Measurements from ENCODE around the gene ATP5F1B. TPM values are rescaled to one million over a fixed set of nuclear protein-coding genes. Genes with fewer than 3 reads are reported as not detected.

Gene ATP5F1B
- total and polyA plus RNA-seq, 2 of the 13 experiments (the other 11 are each of a cell fraction or from before 2014, with no cell fraction given) = 1,051 to 1,180 TPM

DNA sequence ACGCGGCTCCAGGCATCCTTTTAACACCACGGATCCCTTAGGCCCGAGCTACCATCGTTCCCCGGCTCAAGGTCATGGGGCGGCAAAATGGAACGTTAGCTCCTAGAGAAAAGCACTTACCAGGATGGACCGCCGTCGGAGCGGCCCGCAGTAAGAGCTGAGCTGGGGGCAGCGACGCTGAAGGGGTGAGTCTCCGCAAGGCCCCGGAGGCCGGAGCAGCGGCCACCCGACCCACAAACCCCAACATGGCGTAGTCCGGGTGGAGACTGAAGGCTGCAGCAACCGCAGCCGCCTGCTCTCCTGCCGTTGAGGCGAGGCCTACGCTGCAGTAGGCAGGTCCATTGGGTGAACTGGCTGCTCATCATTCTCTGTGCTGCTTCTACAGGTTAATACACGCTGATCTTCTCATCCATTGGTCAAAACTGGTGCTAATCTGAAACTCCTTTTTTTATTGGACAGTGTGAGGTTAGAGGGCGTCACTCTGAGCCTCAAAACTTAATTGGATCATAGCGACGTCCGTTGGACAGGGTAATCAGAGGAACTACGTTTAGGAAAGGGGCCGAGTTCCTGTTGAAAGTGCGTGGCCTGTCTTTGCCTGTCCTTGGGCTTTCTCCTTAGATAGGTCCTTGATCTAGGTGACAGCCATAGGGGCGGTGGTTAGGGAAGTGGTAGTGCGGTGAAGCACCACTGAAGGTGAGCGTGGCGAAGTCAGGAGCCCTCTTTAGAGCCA is at the start of gene ATP5F1B (continued):
- TF ChIP-seq, protein P1, sequence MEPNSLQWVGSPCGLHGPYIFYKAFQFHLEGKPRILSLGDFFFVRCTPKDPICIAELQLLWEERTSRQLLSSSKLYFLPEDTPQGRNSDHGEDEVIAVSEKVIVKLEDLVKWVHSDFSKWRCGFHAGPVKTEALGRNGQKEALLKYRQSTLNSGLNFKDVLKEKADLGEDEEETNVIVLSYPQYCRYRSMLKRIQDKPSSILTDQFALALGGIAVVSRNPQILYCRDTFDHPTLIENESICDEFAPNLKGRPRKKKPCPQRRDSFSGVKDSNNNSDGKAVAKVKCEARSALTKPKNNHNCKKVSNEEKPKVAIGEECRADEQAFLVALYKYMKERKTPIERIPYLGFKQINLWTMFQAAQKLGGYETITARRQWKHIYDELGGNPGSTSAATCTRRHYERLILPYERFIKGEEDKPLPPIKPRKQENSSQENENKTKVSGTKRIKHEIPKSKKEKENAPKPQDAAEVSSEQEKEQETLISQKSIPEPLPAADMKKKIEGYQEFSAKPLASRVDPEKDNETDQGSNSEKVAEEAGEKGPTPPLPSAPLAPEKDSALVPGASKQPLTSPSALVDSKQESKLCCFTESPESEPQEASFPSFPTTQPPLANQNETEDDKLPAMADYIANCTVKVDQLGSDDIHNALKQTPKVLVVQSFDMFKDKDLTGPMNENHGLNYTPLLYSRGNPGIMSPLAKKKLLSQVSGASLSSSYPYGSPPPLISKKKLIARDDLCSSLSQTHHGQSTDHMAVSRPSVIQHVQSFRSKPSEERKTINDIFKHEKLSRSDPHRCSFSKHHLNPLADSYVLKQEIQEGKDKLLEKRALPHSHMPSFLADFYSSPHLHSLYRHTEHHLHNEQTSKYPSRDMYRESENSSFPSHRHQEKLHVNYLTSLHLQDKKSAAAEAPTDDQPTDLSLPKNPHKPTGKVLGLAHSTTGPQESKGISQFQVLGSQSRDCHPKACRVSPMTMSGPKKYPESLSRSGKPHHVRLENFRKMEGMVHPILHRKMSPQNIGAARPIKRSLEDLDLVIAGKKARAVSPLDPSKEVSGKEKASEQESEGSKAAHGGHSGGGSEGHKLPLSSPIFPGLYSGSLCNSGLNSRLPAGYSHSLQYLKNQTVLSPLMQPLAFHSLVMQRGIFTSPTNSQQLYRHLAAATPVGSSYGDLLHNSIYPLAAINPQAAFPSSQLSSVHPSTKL (CRISPR knock-in tag; IDR thresholded peaks at IDR 0.05) = peak; percentile 14; the same call in 1 of the 2 replicates
- TF ChIP-seq, protein P2, sequence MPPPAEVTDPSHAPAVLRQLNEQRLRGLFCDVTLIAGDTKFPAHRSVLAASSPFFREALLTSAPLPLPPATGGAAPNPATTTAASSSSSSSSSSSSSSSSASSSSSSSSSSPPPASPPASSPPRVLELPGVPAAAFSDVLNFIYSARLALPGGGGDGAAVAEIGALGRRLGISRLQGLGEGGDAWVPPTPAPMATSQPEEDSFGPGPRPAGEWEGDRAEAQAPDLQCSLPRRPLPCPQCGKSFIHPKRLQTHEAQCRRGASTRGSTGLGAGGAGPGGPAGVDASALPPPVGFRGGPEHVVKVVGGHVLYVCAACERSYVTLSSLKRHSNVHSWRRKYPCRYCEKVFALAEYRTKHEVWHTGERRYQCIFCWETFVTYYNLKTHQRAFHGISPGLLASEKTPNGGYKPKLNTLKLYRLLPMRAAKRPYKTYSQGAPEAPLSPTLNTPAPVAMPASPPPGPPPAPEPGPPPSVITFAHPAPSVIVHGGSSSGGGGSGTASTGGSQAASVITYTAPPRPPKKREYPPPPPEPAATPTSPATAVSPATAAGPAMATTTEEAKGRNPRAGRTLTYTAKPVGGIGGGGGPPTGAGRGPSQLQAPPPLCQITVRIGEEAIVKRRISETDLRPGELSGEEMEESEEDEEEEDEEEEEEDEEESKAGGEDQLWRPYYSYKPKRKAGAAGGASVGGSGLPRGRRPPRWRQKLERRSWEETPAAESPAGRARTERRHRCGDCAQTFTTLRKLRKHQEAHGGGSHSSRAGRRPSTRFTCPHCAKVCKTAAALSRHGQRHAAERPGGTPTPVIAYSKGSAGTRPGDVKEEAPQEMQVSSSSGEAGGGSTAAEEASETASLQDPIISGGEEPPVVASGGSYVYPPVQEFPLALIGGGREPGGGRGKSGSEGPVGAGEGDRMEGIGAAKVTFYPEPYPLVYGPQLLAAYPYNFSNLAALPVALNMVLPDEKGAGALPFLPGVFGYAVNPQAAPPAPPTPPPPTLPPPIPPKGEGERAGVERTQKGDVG (CRISPR knock-in tag; IDR thresholded peaks at IDR 0.05; ENCODE audit: borderline replicate concordance) = peak; percentile 86; the same call in 1 of the 2 replicates
- peak; percentile 86 for TF ChIP-seq ZNF781 (CRISPR knock-in tag; IDR thresholded peaks at IDR 0.05; ENCODE audit: borderline replicate concordance, not compliant biosample characterization)
- peak; percentile 96 for TF ChIP-seq CREM (IDR thresholded peaks at IDR 0.05)
- TF ChIP-seq CREM (CRISPR knock-in tag; IDR thresholded peaks at IDR 0.05) = peak; percentile 14; the same call in 1 of the 2 replicates
- 0 out of 2 replicates have a peak, but pooled peaks have one; percentile 49 for TF ChIP-seq ZSCAN12 (CRISPR knock-in tag; IDR thresholded peaks at IDR 0.05)
- peak; percentile 82 for TF ChIP-seq TOPORS (CRISPR knock-in tag; IDR thresholded peaks at IDR 0.05)
- TF ChIP-seq KDM3A (CRISPR knock-in tag; IDR thresholded peaks at IDR 0.05; ENCODE audit: low read depth) = no peak
- TF ChIP-seq ZNF331 (CRISPR knock-in tag; IDR thresholded peaks at IDR 0.05) = peak; percentile 69; the same call in 1 of the 2 replicates
- TF ChIP-seq, protein P3, sequence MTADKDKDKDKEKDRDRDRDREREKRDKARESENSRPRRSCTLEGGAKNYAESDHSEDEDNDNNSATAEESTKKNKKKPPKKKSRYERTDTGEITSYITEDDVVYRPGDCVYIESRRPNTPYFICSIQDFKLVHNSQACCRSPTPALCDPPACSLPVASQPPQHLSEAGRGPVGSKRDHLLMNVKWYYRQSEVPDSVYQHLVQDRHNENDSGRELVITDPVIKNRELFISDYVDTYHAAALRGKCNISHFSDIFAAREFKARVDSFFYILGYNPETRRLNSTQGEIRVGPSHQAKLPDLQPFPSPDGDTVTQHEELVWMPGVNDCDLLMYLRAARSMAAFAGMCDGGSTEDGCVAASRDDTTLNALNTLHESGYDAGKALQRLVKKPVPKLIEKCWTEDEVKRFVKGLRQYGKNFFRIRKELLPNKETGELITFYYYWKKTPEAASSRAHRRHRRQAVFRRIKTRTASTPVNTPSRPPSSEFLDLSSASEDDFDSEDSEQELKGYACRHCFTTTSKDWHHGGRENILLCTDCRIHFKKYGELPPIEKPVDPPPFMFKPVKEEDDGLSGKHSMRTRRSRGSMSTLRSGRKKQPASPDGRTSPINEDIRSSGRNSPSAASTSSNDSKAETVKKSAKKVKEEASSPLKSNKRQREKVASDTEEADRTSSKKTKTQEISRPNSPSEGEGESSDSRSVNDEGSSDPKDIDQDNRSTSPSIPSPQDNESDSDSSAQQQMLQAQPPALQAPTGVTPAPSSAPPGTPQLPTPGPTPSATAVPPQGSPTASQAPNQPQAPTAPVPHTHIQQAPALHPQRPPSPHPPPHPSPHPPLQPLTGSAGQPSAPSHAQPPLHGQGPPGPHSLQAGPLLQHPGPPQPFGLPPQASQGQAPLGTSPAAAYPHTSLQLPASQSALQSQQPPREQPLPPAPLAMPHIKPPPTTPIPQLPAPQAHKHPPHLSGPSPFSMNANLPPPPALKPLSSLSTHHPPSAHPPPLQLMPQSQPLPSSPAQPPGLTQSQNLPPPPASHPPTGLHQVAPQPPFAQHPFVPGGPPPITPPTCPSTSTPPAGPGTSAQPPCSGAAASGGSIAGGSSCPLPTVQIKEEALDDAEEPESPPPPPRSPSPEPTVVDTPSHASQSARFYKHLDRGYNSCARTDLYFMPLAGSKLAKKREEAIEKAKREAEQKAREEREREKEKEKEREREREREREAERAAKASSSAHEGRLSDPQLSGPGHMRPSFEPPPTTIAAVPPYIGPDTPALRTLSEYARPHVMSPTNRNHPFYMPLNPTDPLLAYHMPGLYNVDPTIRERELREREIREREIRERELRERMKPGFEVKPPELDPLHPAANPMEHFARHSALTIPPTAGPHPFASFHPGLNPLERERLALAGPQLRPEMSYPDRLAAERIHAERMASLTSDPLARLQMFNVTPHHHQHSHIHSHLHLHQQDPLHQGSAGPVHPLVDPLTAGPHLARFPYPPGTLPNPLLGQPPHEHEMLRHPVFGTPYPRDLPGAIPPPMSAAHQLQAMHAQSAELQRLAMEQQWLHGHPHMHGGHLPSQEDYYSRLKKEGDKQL (CRISPR knock-in tag; IDR thresholded peaks at IDR 0.05; ENCODE audit: low read depth) = no peak
- TF ChIP-seq EED (CRISPR knock-in tag; IDR thresholded peaks at IDR 0.05) = peak; percentile 58; the same call in 1 of the 2 replicates
- TF ChIP-seq ZNF563 (CRISPR knock-in tag; IDR thresholded peaks at IDR 0.05) = peak; percentile 84
- TF ChIP-seq, protein P4, sequence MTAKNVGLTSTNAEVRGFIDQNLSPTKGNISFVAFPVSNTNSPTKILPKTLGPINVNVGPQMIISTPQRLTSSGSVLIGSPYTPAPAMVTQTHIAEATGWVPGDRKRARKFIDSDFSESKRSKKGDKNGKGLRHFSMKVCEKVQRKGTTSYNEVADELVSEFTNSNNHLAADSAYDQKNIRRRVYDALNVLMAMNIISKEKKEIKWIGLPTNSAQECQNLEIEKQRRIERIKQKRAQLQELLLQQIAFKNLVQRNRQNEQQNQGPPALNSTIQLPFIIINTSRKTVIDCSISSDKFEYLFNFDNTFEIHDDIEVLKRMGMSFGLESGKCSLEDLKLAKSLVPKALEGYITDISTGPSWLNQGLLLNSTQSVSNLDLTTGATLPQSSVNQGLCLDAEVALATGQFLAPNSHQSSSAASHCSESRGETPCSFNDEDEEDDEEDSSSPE (CRISPR knock-in tag; IDR thresholded peaks at IDR 0.05) = peak; percentile 48; the same call in 1 of the 2 replicates
- peak; percentile 69; the same call in 1 of the 2 replicates for TF ChIP-seq SALL2 (CRISPR knock-in tag; IDR thresholded peaks at IDR 0.05)
- TF ChIP-seq NFIB (CRISPR knock-in tag; IDR thresholded peaks at IDR 0.05; ENCODE audit: borderline replicate concordance) = no peak

All from HepG2 (cell line).